HepG2 (cell line): ENCODE measurements around the gene CHCHD6. TPM values are rescaled to one million over a fixed set of nuclear protein-coding genes. Genes with fewer than 3 reads are reported as not detected.

Experiments
- ARID5B ChIP-seq: IDR thresholded peaks from 2 replicates; pipeline ENCODE4 v1.4.0; 2020; ENCODE audit warnings: mild to moderate bottlenecking, missing genetic modification reagents
- CBFB ChIP-seq: sonication (generic); formaldehyde crosslinking; IDR thresholded peaks from 2 replicates; pipeline ENCODE4 v1.4.0; 2020; ENCODE audit warnings: missing genetic modification reagents
- GATAD1 ChIP-seq: IDR thresholded peaks from 2 replicates; pipeline ENCODE4 v1.6.1; 2016; ENCODE audit warnings: missing genetic modification reagents, missing compliant biosample characterization
- GATAD2A ChIP-seq: IDR thresholded peaks from 2 replicates; pipeline ENCODE4 v1.6.1; 2016
- HINFP ChIP-seq: sonication (generic); formaldehyde crosslinking; IDR thresholded peaks from 2 replicates; pipeline ENCODE4 v1.4.0; 2020; ENCODE audit warnings: low read depth, mild to moderate bottlenecking, missing genetic modification reagents
- MED13 ChIP-seq: sonication (generic); formaldehyde crosslinking; IDR thresholded peaks from 2 replicates; pipeline ENCODE4 v1.5.0; 2020; ENCODE audit warnings: missing genetic modification reagents
- NR0B2 ChIP-seq: sonication (generic); formaldehyde crosslinking; IDR thresholded peaks from 2 replicates; pipeline ENCODE4 v1.4.0; 2020; ENCODE audit warnings: mild to moderate bottlenecking, missing genetic modification reagents
- SMC3 ChIP-seq: IDR thresholded peaks from 2 replicates; pipeline ENCODE4 v1.6.1; 2011; ENCODE audit warnings: low read length, improper control_type of control experiment
- TARDBP ChIP-seq: sonication (generic); formaldehyde crosslinking; IDR thresholded peaks from 2 replicates; pipeline ENCODE4 v1.8.0; 2022; ENCODE audit warnings: mild to moderate bottlenecking, missing genetic modification reagents
- TSC22D2 ChIP-seq: sonication (generic); formaldehyde crosslinking; IDR thresholded peaks from 2 replicates; pipeline ENCODE4 v1.5.1; 2020; ENCODE audit warnings: missing genetic modification reagents, mild to moderate bottlenecking, borderline replicate concordance
- UBTF ChIP-seq: sonication (generic); formaldehyde crosslinking; IDR thresholded peaks from 2 replicates; pipeline ENCODE4 v1.4.0; 2020; ENCODE audit warnings: mild to moderate bottlenecking, missing genetic modification reagents
- ZBTB33 ChIP-seq: sonication (generic); formaldehyde crosslinking; IDR thresholded peaks from 2 replicates; pipeline ENCODE4 v1.4.0; 2020; ENCODE audit warnings: missing genetic modification reagents
- ZNF274 ChIP-seq: sonication (generic); formaldehyde crosslinking; IDR thresholded peaks from 2 replicates; pipeline ENCODE4 v1.5.1; 2020; ENCODE audit warnings: mild to moderate bottlenecking, missing genetic modification reagents
- ZNF501 ChIP-seq: sonication (generic); formaldehyde crosslinking; IDR thresholded peaks from 2 replicates; pipeline ENCODE4 v1.5.1; 2020; ENCODE audit warnings: mild to moderate bottlenecking, moderate library complexity, missing genetic modification reagents
- ZNF549 ChIP-seq: sonication (generic); formaldehyde crosslinking; IDR thresholded peaks from 2 replicates; pipeline ENCODE4 v1.5.0; 2020; ENCODE audit warnings: missing genetic modification reagents
- ZNF570 ChIP-seq: sonication (generic); formaldehyde crosslinking; IDR thresholded peaks from 2 replicates; pipeline ENCODE4 v1.4.0; 2020; ENCODE audit warnings: mild to moderate bottlenecking, missing genetic modification reagents, borderline replicate concordance
- ZNF784 ChIP-seq: sonication (generic); formaldehyde crosslinking; IDR thresholded peaks from 2 replicates; pipeline ENCODE4 v1.5.1; 2020; ENCODE audit warnings: missing genetic modification reagents, mild to moderate bottlenecking, borderline replicate concordance
- polyA plus RNA-seq, 8 experiments: library from polyadenylated mRNA; depleted of rRNA in 3 of 8; stranded (reverse) in 7 of 8; unstranded in 1 of 8; fragments of >200 nt; fragmentation: Illumina TruSeq in 4 of 8; extraction: Trizol in 4 of 8; gene quantifications; 2 replicates each; pipeline versions ENCODE4 v1.2.1 to v1.2.3, GENCODE V29; 2011 to 2016; ENCODE audit warnings: low read depth in 4 of 8, missing spikeins in 1 of 8, mixed read lengths in 1 of 8; ENCODE audit not compliant: insufficient read depth in 1 of 8
- total RNA-seq, 5 experiments: library from RNA; depleted of rRNA; stranded (reverse); fragments of >200 nt; fragmentation: Illumina TruSeq; extraction: Trizol; gene quantifications; 2 replicates each; pipeline ENCODE4 v1.2.3, GENCODE V29; 2016; ENCODE audit warnings: low read depth in 1 of 5

CHCHD6 gene
- total and polyA plus RNA-seq, 2 of the 13 experiments (the other 11 are each of a cell fraction or from before 2014, with no cell fraction given) = 20.3 to 20.8 TPM

GRCh38 chr3:126679318-126679751 is 24.7 kb upstream of the CHCHD6 start (continued):
- no peak for TF ChIP-seq TSC22D2 (CRISPR knock-in tag)
- TF ChIP-seq ARID5B (CRISPR knock-in tag) = 0 out of 2 replicates have a peak, but pooled peaks have one; percentile 36
- 0 out of 2 replicates have a peak, but pooled peaks have one; percentile 57 for TF ChIP-seq ZNF501
- peak; percentile 70; the same call in 1 of the 2 replicates for TF ChIP-seq ZNF274 (CRISPR knock-in tag)
- no peak for TF ChIP-seq MED13 (CRISPR knock-in tag)
- TF ChIP-seq ZNF549 (CRISPR knock-in tag) = no peak
- TF ChIP-seq TARDBP (CRISPR knock-in tag) = no peak
- TF ChIP-seq ZNF570 (CRISPR knock-in tag) = no peak
- no peak for TF ChIP-seq GATAD1
- peak; percentile 55 for TF ChIP-seq SMC3
- peak; percentile 34; the same call in 1 of the 2 replicates for TF ChIP-seq UBTF
- TF ChIP-seq HINFP (CRISPR knock-in tag) = 0 out of 2 replicates have a peak, but pooled peaks have one; percentile 32
- TF ChIP-seq ZNF784 = 0 out of 2 replicates have a peak, but pooled peaks have one; percentile 32
- TF ChIP-seq CBFB (CRISPR knock-in tag) = no peak
- TF ChIP-seq NR0B2 (CRISPR knock-in tag) = 0 out of 2 replicates have a peak, but pooled peaks have one; percentile 40
- TF ChIP-seq ZBTB33 (CRISPR knock-in tag) = peak; percentile 20; the same call in 1 of the 2 replicates
- TF ChIP-seq GATAD2A = 0 out of 2 replicates have a peak, but pooled peaks have one; percentile 19
